ENCODE measurements around the gene HDAC10.
"Not testable (repeated sequence)": the region's sequence is repeated elsewhere in the genome, so short reads cannot be mapped to it uniquely, and the experiment has no call there.

Gene HDAC10

GRCh38 chr22:50216684-50217520 is 34.2 kb downstream of the HDAC10 start:
- DNase-seq (ENCODE audit: low spot score): no peak

GRCh38 chr22:50216055-50216683 is 34.9 kb downstream of the HDAC10 start:
- DNase-seq (ENCODE audit: low spot score): no peak

GRCh38 chr22:50215297-50216054 is 35.6 kb downstream of the HDAC10 start:
- DNase-seq (ENCODE audit: low spot score): no peak

- no peak for DNase-seq (ENCODE audit: low spot score)
Observed at GRCh38 chr22:50213263-50213662, 37.8 kb downstream of the HDAC10 start.

- DNase-seq (ENCODE audit: low spot score): no peak
Observed at GRCh38 chr22:50211147-50211546, 39.9 kb downstream of the HDAC10 start.

GRCh38 chr22:50210378-50211139 is 40.5 kb downstream of the HDAC10 start:
- DNase-seq (ENCODE audit: low spot score): no peak

- DNase-seq (ENCODE audit: low spot score): peak; percentile 84
Observed at GRCh38 chr22:50209893-50210292, 41.2 kb downstream of the HDAC10 start.

GRCh38 chr22:50208939-50209892 is 41.8 kb downstream of the HDAC10 start:
- no peak for DNase-seq (ENCODE audit: low spot score)

- no peak for DNase-seq (ENCODE audit: low spot score)
Observed at GRCh38 chr22:50208430-50208938, 42.6 kb downstream of the HDAC10 start.

- DNase-seq (ENCODE audit: low spot score): no peak
Observed at GRCh38 chr22:50207383-50208140, 43.5 kb downstream of the HDAC10 start.

- DNase-seq (ENCODE audit: low spot score): peak; percentile 81
Observed at GRCh38 chr22:50206599-50206998, 44.5 kb downstream of the HDAC10 start.

GRCh38 chr22:50205781-50206569 is 45.1 kb downstream of the HDAC10 start:
- no peak for DNase-seq (ENCODE audit: low spot score)

GRCh38 chr22:50204998-50205397 is 46.1 kb downstream of the HDAC10 start:
- not testable (repeated sequence) for DNase-seq (ENCODE audit: low spot score)

- DNase-seq (ENCODE audit: low spot score): no peak
Observed at GRCh38 chr22:50204571-50204970, 46.5 kb downstream of the HDAC10 start.

- DNase-seq (ENCODE audit: low spot score): no peak
Observed at GRCh38 chr22:50203288-50203687, 47.8 kb downstream of the HDAC10 start.

- no peak for DNase-seq (ENCODE audit: low spot score)
Observed at GRCh38 chr22:50202130-50202666, 48.9 kb downstream of the HDAC10 start.

GRCh38 chr22:50201191-50202129 is 49.6 kb downstream of the HDAC10 start:
- DNase-seq (ENCODE audit: low spot score): peak; percentile 26
